HPDE6-E6E7 (cell line): ENCODE measurements around the gene KRTAP10-3.

Source experiments
- DNase-seq: peaks from one replicate; pipeline ENCODE4 v3.0.0; 2011; ENCODE audit warnings: missing footprints; ENCODE audit errors: extremely low spot score

The KRTAP10-3 gene

GRCh38 chr21:44529503-44530125 is 29.0 kb downstream of the KRTAP10-3 start:
- DNase-seq: no peak

DNA sequence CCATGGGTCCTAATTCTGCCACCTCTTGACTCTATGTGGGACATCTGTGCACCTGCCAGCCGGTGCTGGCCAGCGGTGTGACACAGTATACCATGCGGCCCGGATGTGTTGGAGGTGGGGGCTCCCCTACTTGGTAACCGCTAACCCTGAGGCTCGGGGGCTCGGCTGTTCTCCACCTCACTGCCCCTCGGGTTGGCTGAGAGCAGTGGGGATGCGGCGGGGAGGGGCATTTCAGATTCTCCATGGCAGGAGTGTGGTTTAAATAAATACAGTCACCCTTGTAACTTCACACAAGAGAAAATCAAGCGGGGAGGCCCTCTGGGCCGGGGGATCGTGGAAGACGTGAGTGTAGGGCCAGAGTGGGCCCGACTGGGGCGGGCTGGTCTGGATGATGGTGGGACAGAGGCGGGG is 29.6 kb downstream of the KRTAP10-3 start:
- no peak for DNase-seq

DNA sequence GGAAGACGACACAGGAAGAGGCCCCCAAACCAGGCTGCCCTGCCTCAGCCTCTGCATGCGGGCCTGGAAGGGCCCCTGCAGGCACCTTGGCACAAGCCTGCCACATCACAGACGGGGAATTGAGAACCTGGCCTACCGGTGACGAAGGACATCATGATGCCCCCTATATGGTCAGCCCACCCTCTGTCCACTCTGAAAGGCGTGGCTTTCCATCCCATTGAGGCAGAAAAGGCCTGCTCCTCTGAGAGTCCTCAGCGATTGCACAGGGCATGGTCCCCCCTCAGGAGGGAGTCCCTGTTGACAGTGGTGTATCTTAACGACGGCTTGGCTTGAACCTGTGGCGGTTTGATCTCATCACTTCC is 30.0 kb downstream of the KRTAP10-3 start:
- DNase-seq: no peak

DNA sequence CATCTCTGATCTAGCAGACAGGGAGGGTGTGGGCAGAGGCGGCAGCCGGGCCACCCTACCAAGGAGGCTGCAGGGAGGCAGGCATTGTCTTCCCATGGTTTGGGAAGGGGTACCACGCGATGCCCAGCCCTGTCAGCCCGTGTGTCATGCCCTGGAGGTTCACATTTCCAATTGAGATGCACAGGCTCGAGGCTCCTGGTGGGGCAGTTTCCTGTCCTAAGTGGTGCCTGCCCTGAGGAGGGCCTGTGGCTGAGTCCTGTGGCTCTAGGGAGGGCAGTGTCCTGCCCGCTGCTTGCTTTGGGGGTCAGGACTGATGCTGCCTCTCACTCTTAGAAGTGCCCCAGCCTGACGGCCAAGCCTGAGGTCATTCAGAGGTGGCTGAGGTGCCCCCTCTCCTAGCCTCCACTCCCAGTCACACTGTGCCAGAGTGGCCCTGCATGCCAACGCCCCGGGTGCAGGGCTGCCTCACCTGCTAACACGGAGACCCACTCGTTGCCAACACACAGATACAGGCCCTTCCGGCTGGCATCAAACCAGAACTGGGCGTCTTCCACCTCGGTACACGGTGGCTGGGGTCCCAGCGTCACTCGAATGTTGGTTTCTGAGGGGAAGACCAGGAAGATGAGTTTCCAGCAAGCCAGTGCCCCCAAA is 30.5 kb downstream of the KRTAP10-3 start:
- DNase-seq: no peak

DNA sequence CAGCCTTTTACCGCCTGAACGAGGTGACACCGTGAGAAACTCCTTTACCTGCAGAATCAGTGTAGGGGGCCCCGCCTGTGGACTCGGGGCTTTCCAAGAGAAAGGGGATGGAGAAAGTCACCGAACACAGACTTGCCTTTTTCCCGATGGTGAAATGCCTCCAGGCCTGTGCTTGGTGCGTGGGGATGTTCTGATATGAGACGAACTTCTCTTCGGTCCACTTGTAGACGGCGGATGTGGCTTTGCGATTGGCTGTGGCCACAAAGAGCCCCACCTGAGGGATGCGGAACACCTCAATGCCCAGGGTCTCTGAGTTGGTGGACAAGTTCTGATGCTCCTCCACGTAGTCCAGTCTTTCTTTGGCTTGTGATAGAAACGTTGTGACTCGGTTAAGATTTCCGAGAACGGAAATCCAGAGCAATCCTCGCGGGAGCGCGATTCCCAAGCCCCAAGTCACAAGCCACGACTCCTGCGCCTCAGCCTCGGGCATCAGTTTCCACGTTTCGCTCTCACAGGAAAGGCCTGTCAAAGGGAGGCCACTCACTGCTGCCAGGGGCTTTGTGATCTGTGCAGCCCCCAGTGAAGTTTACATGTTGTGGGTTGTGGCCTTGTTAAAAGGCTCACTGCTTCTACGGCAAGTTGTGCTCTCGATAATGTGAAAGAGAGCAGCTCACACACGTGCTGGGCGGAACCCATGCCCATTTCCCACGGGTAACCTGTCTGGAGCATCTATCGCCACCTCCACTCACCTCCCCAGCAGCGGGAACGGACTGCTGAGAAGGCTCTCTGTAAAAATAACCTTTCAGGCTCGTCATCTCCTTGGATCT is 31.2 kb downstream of the KRTAP10-3 start:
- DNase-seq: no peak

DNA sequence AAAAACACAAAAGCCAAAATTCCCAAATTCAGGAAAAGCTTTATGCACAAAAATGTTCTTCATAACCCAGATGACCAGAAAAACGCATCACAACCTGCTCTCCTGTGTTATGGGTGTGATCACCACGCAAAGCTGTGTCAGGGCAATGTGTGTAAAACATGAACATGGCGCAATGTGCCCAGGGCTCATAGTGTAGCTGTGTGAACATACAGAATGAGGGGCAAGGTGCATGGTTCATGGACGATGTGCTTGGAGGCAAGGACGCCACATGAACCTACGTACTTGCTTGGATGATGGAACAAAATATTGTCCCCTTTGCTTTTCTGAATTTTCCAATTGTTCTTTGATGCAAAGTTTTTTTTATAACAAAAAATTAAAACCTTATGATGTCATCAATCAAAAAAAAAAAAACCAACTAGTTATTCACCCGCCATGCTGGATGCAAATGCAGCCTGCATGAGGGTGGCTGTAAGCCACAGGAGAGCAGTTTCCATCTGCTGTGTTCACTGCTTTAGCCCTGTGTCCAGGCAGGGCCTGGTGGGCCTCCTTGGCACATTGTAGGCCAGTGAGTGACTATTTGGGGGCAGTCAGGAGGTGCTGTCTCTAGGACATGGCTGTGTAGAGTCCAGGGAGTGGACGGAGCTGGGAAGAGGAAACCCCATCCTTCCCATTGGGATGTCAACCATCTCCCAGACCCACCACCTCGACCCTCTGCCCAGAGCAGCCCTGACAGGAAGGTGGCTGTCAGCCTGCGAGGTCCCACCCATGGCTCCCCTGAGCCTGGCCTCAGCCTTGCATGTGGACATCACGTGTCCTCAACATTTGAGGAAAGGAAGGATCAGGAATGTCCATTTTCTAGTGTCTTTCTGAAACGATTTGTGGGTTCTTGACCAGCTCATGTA is 32.2 kb downstream of the KRTAP10-3 start:
- DNase-seq: no peak

GRCh38 chr21:44525391-44526095 is 33.1 kb downstream of the KRTAP10-3 start:
- DNase-seq: no peak

- DNase-seq: no peak
Observed at GRCh38 chr21:44524414-44525371, 33.9 kb downstream of the KRTAP10-3 start.

DNA sequence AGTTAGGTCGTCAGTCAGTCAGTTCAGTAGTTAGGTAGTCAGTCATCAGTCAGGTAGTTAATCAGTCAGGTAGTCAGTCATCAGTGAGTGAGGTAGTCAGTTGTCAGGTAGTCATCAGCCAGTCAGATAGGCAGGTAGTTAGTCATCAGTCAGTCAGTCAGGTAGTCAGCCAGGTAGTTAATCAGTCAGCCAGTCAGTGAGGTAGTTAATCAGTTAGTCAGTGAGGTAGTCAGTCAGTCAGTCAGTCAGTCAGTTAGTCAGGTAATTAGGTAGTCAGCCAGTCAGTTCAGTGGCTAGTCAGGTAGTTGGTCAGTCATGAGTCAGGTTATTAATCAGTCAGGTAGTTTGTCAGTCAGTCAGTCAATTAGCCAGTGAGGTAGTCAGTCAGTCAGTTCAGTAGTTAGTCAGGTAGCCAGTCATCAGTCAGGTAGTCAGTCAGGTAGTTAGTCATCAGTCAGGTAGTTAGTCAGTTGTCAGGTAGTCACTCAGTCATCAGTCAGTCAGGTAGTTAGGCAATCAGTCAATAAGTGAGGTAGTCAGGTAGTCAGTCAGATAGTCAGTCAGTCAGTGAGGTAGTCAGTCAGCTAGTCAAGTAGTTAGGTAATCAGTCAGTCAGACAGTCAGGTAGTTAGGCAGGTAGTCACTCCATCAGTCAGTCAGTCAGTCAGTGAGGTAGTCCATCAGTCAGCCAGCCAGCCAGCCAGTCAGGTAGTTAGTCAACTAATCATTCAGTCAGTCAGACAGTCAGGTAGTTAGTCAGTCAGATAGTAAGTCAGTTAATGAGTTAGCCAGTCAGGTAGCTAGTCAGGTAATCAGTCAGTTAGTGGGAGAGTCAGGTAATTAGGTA is 34.8 kb downstream of the KRTAP10-3 start:
- no peak for DNase-seq

DNA sequence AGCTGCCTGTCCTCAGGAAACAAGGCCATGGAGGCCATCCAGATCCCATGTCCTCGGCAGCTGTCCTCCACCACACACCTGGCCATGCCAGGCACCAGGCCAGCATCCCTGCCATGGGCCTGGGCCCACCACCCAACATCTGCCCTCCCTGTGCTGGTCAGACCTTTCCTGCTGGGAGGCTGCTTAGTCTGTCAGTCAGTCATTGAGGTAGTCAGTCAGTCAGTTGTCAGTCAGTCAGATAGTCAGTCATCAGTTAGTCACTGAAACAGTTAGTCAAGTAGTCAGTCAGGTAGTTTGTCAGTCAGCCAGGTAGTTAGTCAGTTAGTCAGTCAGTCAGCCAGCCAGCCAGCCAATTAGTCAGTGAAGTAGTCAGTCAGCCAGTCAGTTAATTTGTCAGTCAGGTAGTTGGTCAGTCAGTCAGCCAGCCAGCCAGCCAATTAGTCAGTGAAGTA is 35.8 kb downstream of the KRTAP10-3 start:
- DNase-seq: no peak

DNA sequence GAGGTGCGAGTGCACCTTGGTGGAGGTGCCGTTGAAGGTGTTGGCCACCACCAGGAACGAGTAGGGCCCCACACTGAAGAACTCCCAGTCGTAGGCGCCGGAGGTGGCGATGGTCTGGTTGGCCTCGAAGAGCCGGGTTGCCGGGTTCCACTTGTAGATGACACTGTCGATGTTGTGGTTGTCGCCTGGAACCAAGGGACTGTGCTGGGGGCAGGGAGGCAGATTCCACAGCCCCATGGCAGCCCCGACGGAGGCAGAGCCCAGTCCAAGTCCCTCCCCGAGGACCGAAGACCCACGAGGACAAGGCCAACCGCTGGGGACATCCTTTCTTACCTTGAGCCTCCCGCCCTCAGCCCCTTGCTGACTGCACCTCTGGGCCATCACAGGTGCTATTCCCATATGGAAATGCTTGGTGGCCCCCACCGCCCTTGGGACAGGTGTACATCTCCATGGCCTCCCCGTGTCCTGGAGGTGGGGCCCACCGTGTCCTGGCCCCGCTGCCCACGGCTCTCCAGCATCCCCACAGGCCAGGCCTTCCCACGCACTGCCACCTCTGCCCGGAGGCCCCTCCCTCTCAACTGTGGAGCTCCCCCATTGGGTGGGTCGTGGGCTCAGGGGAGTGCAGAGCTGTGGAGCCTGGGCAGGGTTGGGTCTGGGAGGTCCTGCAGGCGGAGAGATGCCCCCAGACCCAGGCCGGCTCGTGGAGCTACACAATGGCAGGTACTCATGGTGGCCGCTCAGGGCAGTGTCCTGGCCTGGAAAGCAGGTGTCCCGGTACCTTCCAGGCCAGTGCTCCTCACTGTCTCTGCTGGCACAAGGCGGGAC is 36.5 kb downstream of the KRTAP10-3 start:
- DNase-seq: no peak

- DNase-seq: no peak
Observed at GRCh38 chr21:44521301-44521927, 37.2 kb downstream of the KRTAP10-3 start.

DNA sequence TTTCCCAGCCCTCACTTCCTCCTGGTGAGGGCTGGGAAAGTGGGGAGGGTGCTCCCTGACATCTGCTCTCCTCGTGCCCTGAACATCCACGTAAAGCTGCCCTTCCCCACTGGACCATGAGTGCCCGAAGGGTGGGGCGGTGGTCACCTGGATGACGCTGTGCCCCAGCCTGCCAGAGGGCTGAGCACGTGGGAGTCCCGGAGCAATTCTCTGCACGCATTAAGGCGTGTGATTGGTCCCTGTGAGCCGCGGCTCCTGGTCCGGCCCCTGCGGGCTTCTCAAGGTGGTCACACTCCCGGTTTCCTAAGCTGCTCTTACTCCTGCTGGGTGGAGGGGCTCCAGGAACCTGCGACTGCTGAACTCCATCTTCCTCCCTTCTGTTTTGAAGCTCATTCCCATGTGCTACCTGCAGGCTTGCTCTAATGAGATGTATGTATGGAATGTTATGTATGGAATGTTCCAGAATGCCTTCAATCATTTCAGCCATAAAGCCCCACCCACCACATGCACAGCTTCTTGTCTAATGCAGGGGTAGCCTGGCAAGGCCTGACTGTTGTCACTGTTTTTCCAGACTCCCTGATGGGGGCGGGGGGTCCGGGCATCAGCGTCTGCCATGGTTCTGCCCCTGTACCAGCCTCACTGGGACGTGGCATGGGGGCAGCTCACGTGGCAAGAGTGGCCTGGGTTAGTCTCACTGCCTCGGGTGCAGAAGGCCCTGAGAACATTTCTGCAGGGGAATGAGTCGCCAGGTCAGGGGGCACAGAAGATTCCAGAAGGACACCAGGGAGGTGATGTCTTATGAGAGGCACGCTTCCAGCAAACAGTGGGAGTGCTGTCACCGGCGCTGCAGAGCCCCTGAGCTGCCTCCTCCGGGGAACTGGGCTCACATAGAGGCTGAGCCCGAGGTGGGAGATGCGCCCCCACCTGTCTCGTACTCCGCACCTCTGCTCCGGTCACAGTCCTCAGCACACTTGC is 38.0 kb downstream of the KRTAP10-3 start:
- no peak for DNase-seq

GRCh38 chr21:44519346-44520325 is 39.0 kb downstream of the KRTAP10-3 start:
- DNase-seq: no peak

DNA sequence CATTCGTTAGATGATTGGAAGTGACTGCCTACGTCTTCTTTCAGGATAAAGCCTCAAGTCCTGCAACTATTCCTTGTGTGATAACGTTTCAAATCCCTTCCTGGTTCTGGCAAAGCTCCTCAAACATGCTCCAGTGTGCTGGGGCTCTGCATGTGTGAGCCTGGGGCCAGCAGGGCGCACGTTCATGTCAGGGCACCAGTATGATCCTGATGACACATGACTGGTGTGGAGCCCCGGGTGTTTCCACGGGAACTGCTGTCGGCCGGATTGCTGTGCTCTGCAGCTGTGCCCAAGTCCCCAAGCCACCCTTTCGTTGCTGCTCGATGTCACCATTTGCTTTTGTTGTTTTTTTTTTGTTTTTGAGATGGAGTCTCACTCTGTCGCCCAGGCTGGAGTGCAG is 39.9 kb downstream of the KRTAP10-3 start:
- DNase-seq: no peak
